ENCODE measurements around the gene BCAT1. TPM values are rescaled to one million over a fixed set of nuclear protein-coding genes. Genes with fewer than 3 reads are reported as not detected.
"Not testable (repeated sequence)": the region's sequence is repeated elsewhere in the genome, so short reads cannot be mapped to it uniquely, and the experiment has no call there.

Gene BCAT1
- total RNA-seq, 1 experiment from 2014 or later = 0.05 TPM

- DNase-seq (ENCODE audit: low read depth, low spot score) = no peak
- in situ Hi-C loops (cut with HindIII; ENCODE audit: low pct_unique_long_range_greater_than_20kb, low sequenced_read_pairs) = no loop called here
These were observed 21.3 kb upstream of the BCAT1 start for GRCh38 chr12:24970177-24970576.

GRCh38 chr12:24966951-24967564 lies 18.2 kb upstream of the BCAT1 start:
- in situ Hi-C loops (cut with HindIII; ENCODE audit: low pct_unique_long_range_greater_than_20kb, low sequenced_read_pairs) = no loop called here
- no peak for DNase-seq (ENCODE audit: low read depth, low spot score)

DNA sequence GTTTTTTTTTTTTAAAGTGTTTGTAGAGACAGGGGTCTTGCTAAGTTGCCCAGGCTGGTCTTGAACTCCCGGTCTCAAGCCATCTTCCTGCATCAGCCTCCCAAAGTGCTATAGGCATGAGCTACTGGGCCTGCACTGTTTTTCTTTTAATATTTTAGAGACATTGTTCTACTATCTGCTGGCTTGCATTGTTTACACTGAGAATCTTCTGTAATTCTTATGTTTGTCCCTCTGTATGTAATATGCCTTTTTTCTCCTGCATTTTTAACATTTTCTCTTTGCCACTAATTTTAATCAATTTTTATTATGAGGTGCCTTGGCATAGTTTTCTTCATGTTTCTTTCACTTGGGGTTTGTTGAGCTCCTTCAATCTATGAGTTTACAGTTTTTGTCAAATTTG lies 15.4 kb upstream of the BCAT1 start:
- in situ Hi-C loops (cut with HindIII; ENCODE audit: low pct_unique_long_range_greater_than_20kb, low sequenced_read_pairs) = no loop called here
- DNase-seq (ENCODE audit: low read depth, low spot score) = no peak

DNA sequence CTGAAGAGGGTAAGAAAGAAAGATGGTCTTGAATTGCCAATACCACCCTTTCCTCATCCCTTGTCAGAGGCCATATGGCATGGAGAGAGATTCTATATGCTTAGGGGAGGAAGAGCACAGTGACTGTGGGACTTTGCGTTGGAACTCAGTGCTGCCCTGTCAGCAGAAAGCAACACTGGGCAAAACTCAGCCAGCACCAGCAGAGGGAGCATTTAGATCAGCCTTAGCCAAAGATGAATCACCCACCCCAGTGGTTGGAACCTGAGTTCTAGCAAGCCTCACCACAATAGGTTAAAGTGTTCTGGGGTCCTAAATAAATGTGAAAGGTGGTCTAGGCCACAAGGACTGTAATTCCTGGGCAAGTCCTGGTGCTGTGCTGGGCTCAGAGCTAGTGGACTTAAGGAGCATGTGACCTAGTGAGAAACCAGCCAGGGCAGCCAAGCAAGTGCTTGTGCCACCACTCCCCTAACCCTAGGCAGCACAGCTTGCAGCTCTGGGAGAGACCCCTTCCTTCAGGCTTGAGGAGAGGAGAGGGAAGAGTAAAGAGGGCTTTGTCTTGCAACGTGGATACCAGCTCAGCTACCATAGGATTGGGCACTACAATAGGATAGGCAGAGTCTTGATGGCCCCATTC lies 11.4 kb upstream of the BCAT1 start:
- DNase-seq (ENCODE audit: low read depth, low spot score) = peak; percentile 65
- in situ Hi-C loops (cut with HindIII; ENCODE audit: low pct_unique_long_range_greater_than_20kb, low sequenced_read_pairs) = no loop called here

- DNase-seq (ENCODE audit: low read depth, low spot score); in situ Hi-C loops (cut with HindIII; ENCODE audit: low pct_unique_long_range_greater_than_20kb, low sequenced_read_pairs): not testable (repeated sequence)
These were observed 7.5 kb upstream of the BCAT1 start for GRCh38 chr12:24956351-24956750.

DNA sequence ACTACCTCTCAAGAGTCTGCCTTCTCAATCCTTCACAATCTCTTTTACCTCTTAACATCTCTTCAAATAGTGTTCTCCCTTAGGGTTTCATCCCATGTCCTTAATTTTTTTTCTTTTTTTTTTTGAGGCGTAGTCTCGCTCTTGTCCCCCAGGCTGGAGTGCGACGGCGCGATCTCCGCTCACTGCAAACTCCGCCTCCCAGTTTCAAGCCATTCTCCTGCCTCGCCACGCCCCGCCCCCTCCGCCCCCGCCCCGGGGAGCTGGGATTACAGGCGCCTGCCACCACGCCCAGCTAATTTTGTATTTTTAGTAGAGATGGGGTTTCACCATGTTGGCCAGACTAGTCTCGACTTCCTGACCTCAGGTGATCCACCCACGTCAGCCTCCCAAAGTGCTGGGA lies 7.0 kb upstream of the BCAT1 start:
- DNase-seq (ENCODE audit: low read depth, low spot score) = no peak
- in situ Hi-C loops (cut with HindIII; ENCODE audit: low pct_unique_long_range_greater_than_20kb, low sequenced_read_pairs) = no loop called here

DNA sequence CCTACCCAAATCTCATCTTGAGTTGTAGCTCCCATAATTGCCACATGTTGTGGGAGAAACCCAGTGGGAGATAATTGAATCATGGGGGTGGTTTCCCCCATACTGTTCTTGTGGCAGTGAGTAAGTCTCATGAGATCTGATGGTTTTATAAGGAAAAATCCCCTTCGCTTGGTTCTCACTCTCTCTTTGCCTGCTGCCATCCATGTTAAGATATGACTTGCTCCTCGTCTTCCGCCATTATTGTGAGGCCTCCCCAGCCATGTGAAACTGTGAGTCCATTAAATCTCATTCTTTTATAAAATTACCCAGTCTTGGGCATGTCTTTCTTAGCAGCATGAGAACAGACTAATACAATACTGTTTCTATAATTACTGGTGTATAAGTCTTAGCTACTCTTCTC lies 6.5 kb upstream of the BCAT1 start:
- in situ Hi-C loops (cut with HindIII; ENCODE audit: low pct_unique_long_range_greater_than_20kb, low sequenced_read_pairs) = no loop called here
- no peak for DNase-seq (ENCODE audit: low read depth, low spot score)

GRCh38 chr12:24954261-24954660 lies 5.4 kb upstream of the BCAT1 start:
- no peak for DNase-seq (ENCODE audit: low read depth, low spot score)
- in situ Hi-C loops (cut with HindIII; ENCODE audit: low pct_unique_long_range_greater_than_20kb, low sequenced_read_pairs) = no loop called here

GRCh38 chr12:24952389-24952788 lies 3.5 kb upstream of the BCAT1 start:
- DNase-seq (ENCODE audit: low read depth, low spot score) = no peak
- in situ Hi-C loops (cut with HindIII; ENCODE audit: low pct_unique_long_range_greater_than_20kb, low sequenced_read_pairs) = no loop called here

DNA sequence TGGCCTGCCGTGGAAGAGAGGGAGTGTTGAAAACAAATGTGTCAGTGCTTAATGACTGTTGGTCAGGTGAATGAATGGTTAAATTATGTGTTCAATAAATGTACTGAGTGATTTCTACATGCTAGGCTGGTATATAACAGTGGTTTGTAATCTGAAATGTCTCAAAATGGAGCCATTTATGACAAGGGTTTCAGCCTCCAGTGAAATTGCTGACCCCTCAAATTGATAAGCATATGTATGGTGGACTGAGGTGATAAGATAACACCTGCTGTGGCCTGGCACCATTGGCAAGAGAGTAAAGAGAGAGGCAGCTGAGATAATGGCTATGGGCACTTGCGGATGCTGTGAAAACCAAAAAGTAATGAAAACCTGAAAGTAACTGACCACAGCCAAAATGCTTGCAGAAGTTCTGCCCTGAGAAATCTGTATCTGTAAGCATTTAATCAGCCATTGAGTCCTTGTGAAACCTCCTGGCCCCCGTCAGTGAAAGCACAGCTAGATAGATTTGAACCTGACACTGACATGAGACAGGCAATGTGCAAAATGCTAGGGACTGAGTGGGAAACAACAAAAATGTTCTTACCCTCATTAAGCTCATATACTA lies 1.4 kb upstream of the BCAT1 start:
- in situ Hi-C loops (cut with HindIII; ENCODE audit: low pct_unique_long_range_greater_than_20kb, low sequenced_read_pairs) = no loop called here
- DNase-seq (ENCODE audit: low read depth, low spot score) = no peak

GRCh38 chr12:24948420-24948756 lies 513 bp downstream of the BCAT1 start:
- in situ Hi-C loops (cut with HindIII; ENCODE audit: low pct_unique_long_range_greater_than_20kb, low sequenced_read_pairs) = no loop called here
- no peak for DNase-seq (ENCODE audit: low read depth, low spot score)

- DNase-seq (ENCODE audit: low read depth, low spot score) = no peak
- in situ Hi-C loops (cut with HindIII; ENCODE audit: low pct_unique_long_range_greater_than_20kb, low sequenced_read_pairs) = no loop called here
These were observed 1.1 kb downstream of the BCAT1 start for GRCh38 chr12:24947541-24948419.

- no peak for DNase-seq (ENCODE audit: low read depth, low spot score)
- in situ Hi-C loops (cut with HindIII; ENCODE audit: low pct_unique_long_range_greater_than_20kb, low sequenced_read_pairs) = no loop called here
These were observed 3.1 kb downstream of the BCAT1 start for GRCh38 chr12:24945845-24946244.

GRCh38 chr12:24945039-24945438 lies 3.9 kb downstream of the BCAT1 start:
- in situ Hi-C loops (cut with HindIII; ENCODE audit: low pct_unique_long_range_greater_than_20kb, low sequenced_read_pairs) = no loop called here
- DNase-seq (ENCODE audit: low read depth, low spot score) = no peak

- in situ Hi-C loops (cut with HindIII; ENCODE audit: low pct_unique_long_range_greater_than_20kb, low sequenced_read_pairs) = no loop called here
- no peak for DNase-seq (ENCODE audit: low read depth, low spot score)
These were observed 4.3 kb downstream of the BCAT1 start for GRCh38 chr12:24944601-24944975.

GRCh38 chr12:24943947-24944600 lies 4.8 kb downstream of the BCAT1 start:
- no peak for DNase-seq (ENCODE audit: low read depth, low spot score)
- in situ Hi-C loops (cut with HindIII; ENCODE audit: low pct_unique_long_range_greater_than_20kb, low sequenced_read_pairs) = no loop called here

- DNase-seq (ENCODE audit: low read depth, low spot score) = no peak
- in situ Hi-C loops (cut with HindIII; ENCODE audit: low pct_unique_long_range_greater_than_20kb, low sequenced_read_pairs) = no loop called here
These were observed 8.7 kb downstream of the BCAT1 start for GRCh38 chr12:24940157-24940556.

DNA sequence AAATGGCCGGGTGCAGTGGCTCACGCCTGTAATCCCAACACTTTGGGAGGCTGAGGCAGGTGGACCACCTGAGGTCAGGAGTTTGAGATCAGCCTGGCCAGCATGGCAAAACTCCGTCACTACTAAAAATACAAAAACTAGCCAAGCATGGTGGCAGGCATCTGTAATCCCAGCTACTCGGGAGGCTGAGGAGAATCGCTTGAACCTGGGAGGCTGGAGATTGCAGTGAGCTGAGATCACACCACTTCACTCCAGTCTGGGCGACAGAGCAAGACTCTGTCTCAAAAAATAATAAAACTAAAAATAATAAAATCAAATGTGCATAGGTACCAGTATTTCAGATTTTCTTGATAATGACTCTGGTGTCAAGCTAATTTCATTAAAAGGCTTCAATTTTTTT lies 9.3 kb downstream of the BCAT1 start:
- DNase-seq (ENCODE audit: low read depth, low spot score); in situ Hi-C loops (cut with HindIII; ENCODE audit: low pct_unique_long_range_greater_than_20kb, low sequenced_read_pairs): not testable (repeated sequence)
